CD1c-positive myeloid dendritic cell (primary cell): ENCODE data around the gene FAS.

ENCODE experiments used
- DNase-seq: peaks from one replicate; pipeline ENCODE4 v3.0.0-alpha.2; 2016; ENCODE audit errors: extremely low spot score

Gene FAS

GRCh38 chr10:89035461-89035860, 44.9 kb downstream of the FAS start:
- peak; percentile 28 for DNase-seq

- peak; percentile 62 for DNase-seq
Measured at GRCh38 chr10:89037096-89037495, 46.5 kb downstream of the FAS start.

- DNase-seq, result no peak
Measured at GRCh38 chr10:89042562-89042961, 52.0 kb downstream of the FAS start.

- DNase-seq, result no peak
Measured at GRCh38 chr10:89043052-89043451, 52.5 kb downstream of the FAS start.

GRCh38 chr10:89047397-89047796, 56.8 kb downstream of the FAS start:
- peak; percentile 28 for DNase-seq

- DNase-seq, result no peak
Measured at GRCh38 chr10:89051593-89051992, 61.0 kb downstream of the FAS start.

- no peak for DNase-seq
Measured at GRCh38 chr10:89053555-89053954, 63.0 kb downstream of the FAS start.

GRCh38 chr10:89055159-89055558, 64.6 kb downstream of the FAS start:
- DNase-seq, result no peak

- DNase-seq, result no peak
Measured at GRCh38 chr10:89062861-89063260, 72.3 kb downstream of the FAS start.

GRCh38 chr10:89063465-89063864, 72.9 kb downstream of the FAS start:
- DNase-seq, result no peak

GRCh38 chr10:89064748-89065147, 74.2 kb downstream of the FAS start:
- DNase-seq, result no peak
